HG03045 (cell line): Measurements from ENCODE around the gene ANO10.
"Not testable (repeated sequence)": the region's sequence is repeated elsewhere in the genome, so short reads cannot be mapped to it uniquely, and the experiment has no call there.

ENCODE experiments used
- ATAC-seq: cut with Tn5 transposase; IDR thresholded peaks from one replicate; pipeline ENCODE4 v1.9.1; 2021; ENCODE audit warnings: mild to moderate bottlenecking, moderate library complexity; ENCODE audit not compliant: unreplicated experiment

Gene ANO10

GRCh38 chr3:43629741-43630140, 7.9 kb upstream of the ANO10 start:
- ATAC-seq: no peak

- ATAC-seq: no peak
Observed at GRCh38 chr3:43629257-43629656, 7.4 kb upstream of the ANO10 start.

- ATAC-seq: no peak
Observed at GRCh38 chr3:43627360-43627759, 5.5 kb upstream of the ANO10 start.

DNA sequence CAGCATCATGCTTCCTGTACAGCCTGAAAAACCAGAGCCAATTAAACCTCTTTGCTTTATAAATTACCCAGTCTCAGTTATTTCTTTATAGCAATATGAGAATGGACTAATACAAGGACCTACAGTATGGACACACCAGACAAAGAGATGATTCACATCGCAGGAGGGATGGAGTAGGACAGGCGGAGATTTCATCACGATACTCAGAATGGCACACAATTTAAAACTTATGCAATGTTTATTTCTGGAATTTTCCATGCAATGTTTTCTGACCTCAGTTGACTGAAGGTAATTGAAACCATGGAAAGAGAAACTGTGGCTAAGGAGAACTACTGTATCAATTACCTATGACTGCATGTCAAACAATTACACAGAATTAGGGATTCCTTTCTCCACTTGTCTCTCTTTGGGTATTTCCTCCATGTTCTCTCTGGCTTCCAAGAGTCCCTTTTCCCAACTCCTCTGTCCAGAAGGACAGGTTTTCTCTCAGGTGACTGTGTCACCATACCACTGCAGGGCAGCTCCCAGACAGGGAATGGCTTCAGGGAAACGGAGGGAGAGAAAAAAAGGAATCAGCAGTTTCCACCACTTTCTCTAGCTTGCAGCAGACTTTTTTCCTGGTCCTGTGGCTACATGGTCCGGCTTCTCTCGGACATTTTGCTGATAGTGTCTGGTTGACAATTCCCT, 3.0 kb upstream of the ANO10 start:
- ATAC-seq: no peak

DNA sequence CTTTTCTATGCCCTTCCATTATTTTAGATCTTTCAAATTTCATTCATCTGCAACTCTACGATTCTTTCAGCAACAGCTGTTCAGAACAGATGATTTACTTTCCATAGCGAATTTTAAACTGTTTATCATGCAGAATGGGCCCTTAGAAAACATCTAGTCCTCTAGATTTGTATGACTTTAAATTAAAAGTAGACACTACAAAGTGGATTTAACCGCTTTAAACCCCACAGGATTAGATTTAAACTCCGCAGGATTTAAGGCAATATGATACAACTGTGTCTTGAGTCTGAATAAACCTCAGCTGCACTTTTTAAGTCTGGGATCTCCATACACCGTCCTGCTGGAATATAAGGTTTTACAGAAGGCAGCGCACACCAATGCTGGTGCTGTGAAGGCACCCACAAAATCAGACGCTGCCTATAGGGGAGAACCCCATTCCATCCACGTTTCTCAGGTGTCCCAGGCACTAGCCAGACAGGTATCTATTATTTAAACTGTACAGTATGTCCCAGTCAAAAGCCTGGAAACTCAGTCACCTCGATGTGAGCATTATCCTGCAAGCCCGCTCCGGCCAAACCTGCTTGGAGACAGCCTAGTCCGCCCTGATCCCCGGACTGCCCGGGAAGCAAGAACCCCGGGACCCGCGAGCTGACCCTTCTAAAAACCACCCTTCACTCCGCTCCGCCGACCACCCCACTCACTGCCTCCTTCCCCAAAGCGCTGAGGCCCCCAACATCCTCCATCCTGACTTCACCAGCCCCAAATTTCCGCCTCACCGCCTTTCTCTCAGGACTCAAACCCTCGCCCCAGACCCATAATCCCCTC, 768 bp downstream of the ANO10 start:
- ATAC-seq: no peak

DNA sequence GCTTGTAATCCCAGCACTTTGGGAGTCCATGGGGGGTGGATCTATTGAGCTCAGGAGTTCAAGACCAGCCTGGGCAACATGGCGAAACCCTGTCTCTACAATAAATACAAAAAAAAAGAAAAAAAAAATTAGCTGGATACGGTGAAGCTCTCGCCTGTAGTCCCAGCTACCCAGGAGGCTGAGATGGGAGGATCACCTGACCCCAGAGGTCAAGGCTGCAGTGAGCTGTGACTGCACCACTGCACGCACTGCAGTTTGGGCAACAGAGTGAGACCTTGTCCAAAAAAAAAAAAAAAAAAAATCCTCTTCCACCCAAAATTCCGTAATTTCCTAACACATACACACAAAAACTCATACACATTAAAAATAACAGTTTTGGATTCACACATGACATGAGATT, 2.2 kb downstream of the ANO10 start:
- ATAC-seq: no peak

DNA sequence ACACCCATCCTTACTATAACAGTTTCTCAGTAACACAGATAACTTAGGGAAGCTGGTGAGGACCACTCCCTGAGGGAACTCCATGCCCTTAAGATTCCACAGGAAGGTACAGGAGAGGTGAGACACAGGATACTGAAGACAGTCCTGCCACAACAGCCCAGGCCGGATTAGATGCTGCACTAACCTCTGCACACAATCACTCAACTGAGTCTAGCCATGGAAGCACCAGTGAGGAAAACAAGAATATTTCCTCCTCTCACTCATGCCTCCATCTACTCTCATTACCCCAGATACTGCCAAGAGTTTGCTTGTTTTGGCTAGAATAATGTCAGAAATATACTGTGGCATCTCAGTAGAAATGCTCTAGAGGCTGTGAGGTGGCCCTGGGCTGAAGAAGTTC, 3.7 kb downstream of the ANO10 start:
- no peak for ATAC-seq

- no peak for ATAC-seq
Observed at GRCh38 chr3:43616034-43616433, 5.8 kb downstream of the ANO10 start.

GRCh38 chr3:43615133-43615532, 6.7 kb downstream of the ANO10 start:
- no peak for ATAC-seq

GRCh38 chr3:43613976-43614375, 7.8 kb downstream of the ANO10 start:
- ATAC-seq: no peak

DNA sequence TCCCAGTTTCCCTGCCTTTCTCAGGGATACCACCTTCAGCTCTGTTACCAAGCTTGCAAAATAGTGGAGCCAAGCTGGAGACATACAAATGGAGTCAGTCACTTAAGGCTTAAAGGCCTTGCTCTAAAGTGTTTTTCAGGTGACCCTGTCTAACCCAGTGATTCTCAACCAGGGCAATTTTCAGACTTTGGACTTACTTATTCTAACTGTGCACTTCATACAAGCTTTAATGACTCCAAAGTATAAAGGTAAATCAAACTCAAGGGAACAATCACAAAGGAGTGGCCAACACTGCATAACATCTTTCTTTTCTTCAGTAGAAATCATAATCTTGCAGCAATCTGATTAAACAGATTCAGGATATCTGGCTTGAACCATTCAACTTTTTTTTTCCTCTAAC, 9.4 kb downstream of the ANO10 start:
- no peak for ATAC-seq

DNA sequence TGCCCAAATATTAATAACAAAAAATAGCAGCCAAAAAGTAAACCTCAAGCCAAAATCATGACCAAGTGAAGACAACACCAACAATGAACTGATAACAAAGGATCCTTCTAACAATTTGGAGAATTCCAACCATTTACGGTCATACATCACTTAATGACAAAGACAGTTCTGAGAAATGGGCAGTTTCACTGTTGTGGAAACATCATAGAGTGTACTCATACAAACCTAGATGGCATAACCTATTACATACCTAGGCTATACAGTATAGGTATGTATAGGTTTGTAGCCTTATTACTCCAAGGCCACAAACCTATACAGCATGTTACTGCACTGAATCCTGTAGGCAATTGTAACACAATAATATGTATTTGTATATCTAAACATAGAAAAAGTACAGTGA, 12.4 kb downstream of the ANO10 start:
- no peak for ATAC-seq

GRCh38 chr3:43608751-43609150, 13.1 kb downstream of the ANO10 start:
- no peak for ATAC-seq

DNA sequence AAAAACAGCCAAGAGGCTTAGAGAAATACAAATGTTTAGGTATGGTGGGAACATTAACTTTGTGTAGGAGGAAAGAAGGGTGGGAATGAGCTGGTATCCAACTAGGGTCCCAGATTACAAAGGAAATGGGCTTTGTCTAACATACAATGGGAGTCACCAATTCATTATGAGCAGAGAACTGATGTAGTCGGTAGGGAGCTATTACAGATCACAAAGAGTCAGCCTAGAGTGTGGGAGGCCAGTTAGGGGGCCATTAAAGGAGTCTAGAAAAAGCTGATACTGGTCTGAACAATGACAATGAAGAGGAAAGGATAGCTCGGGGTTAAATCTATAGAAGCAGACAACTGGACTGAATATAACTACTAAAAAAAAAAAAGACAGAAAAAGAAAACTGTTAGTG, 15.5 kb downstream of the ANO10 start:
- no peak for ATAC-seq

DNA sequence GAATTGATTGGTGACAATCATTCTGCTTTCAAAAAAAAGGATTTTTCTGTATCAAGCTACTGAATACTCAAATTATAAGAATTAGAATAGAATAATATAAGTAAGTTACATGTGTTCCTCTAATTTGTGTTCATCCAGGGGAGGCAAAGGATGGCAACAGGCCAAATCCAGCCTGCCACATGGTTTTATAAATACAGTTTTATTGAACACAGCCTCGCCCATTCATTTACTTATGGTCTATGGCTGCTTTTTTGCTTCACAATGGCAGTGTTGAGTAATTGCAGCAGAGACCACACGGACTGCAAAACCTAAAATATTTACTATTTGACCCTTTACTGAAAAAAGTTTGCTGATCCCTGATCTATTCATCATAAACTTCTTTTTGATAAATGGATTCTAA, 21.9 kb downstream of the ANO10 start:
- not testable (repeated sequence) for ATAC-seq

GRCh38 chr3:43597961-43598360, 23.9 kb downstream of the ANO10 start:
- ATAC-seq: no peak

- ATAC-seq: not testable (repeated sequence)
Observed at GRCh38 chr3:43596178-43596577, 25.6 kb downstream of the ANO10 start.

DNA sequence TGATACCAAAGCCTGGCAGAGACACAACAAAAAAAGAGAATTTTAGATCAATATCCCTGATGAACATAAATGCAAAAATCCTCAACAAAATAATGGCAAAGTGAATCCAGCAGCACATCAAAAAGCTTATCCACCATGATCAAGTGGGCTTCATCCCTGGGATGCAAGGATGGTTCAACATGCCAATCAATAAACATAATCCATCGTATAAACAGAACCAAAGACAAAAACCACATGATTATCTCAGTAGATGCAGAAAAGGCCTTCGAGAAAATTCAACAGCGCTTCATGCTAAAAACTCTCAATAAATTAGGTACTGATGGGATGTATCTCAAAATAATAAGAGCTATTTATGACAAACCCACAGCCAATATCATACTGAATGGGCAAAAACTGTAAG, 26.5 kb downstream of the ANO10 start:
- ATAC-seq: not testable (repeated sequence)

- not testable (repeated sequence) for ATAC-seq
Observed at GRCh38 chr3:43593588-43593987, 28.2 kb downstream of the ANO10 start.

DNA sequence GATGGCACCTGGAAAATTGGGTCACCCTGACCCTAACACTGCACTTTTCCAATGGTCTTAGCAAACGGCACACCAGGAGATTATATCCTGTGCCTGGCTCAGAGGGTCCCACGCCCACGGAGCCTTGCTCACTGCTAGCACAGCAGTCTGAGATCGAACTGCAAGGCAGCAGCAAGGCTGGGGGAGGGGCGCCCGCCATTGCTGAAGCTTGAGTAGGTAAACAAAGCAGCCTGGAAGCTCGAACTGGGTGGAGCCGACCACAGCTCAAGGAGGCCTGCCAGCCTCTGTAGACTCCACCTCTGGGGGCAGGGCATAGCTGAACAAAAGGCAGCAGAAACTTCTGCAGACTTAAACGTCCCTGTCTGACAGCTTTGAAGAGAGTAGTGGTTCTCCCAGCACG, 29.9 kb downstream of the ANO10 start:
- ATAC-seq: not testable (repeated sequence)

DNA sequence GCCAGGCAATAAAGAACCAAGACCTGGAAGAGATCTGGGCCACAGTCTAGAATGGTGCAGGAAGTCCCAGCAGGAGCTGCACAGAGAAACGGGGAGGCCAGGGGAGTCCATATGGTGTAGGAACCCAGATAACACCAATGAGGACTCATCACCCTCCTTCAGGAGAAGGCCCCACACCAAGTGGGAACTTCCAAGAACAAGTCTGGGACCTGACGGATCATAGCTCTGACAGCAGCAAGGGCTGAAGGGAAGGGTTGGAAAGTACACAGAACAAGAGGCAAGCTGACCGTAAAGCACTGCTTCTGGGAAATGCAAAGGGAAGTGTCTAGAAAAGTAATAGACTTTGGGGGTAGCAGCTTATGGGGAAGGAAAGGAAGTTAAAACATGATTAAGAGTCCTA, 34.5 kb downstream of the ANO10 start:
- no peak for ATAC-seq

DNA sequence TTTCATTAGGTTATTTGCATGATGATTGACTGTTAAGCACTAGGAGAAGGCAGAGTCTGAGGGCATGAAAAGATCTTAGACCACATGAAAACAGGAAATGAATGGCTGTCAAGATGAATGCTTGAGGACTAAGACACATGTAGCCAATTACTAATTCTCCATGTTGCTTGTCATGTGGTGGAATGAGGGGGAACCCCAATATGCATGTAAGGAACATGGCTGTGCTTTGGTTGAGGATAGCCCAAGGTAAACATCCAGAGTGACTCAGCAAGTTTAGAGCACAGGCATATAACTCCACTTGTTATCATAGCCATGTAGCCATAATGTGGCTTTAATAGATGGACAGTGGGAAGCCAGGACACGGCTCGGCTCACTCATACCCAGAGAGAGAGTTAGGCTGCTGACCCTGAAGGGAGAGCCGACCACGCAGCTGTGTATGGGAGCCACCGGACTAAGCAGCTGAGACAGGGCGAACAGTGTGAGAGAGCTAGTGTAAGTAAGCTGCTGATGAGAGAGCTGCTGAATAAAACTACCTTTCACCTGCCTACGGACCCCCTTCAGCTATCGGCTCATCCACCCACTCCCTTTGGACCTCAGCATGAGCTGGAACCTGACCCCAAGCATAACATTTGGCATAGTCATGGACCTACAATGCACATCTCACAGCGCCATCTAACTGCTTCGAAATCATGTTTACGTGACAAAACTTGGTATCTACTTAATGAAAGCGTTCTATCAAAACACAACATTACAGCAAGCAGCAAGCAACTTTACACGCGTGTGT, 37.6 kb downstream of the ANO10 start:
- no peak for ATAC-seq
